Heart left ventricle (tissue), 13 donors: ENCODE data around the gene RGPD8.

ENCODE experiments used
- CTCF ChIP-seq, 12 donors: fragments of 200-600 bp; sonication (generic) in 4 of 12; IDR thresholded peaks; one replicate each; pipeline versions ENCODE4 v1.5.0 to v1.8.0; 2018 to 2022; ENCODE audit warnings: antibody characterized with exemption in 12 of 12, mild to moderate bottlenecking in 5 of 12
- POLR2A ChIP-seq, 2 donors: fragments of 450-650 bp; IDR thresholded peaks; one replicate each; pipeline ENCODE4 v1.6.1; 2017; ENCODE audit warnings: antibody characterized with exemption in 2 of 2, mild to moderate bottlenecking in 2 of 2, moderate library complexity in 2 of 2
- donor health status: ischemic (EF 13 %, LVEDD 7.1; RV severe dilation, severe dysfunction).
- donor health status: DM: no; HTN: yes; CAD: no.
- donor health status: DM: no; HTN: no; CAD: no.
- donor health status: ischemic (EF 25% LVEDD 6.9; RV normal size, moderate dysfunction).
- donor health status: ischemic (EF 25% LVEDD 5.7; RV mildly dilated, moderate dysfunction).
- donor health status: ischemic (EF 35%, LVEDD 5.7; RV mildly dilated, moderate dysfunction).
- donor health status: nonischemic (EF 11% LVEDD 7.7; RV severe dilation, severe dysfunction).
- donor health status: DM: yes; HTN: yes; CAD: no.
- donor health status: PGD.
- donor health status: ischemic (EF 29% LVEDD 5.4; RV normal size, mild dysfunction).
- donor health status: nonischemic (EF 23%, LVEDD 6.1; RV moderate dilation, normal function).

- TF ChIP-seq CTCF (IDR thresholded peaks at IDR 0.05) = no peak
- TF ChIP-seq POLR2A (IDR thresholded peaks at IDR 0.05) = no peak
Observed at GRCh38 chr2:112343827-112344585, 89.4 kb downstream of the RGPD8 start.
